ENCODE results near the gene PTPRJ. TPM values are rescaled to one million over a fixed set of nuclear protein-coding genes. Genes with fewer than 3 reads are reported as not detected.
A peak's percentile ranks its signal among the peaks of the same experiment; 100 is the strongest.

Gene PTPRJ
- total RNA-seq, 1 experiment from 2014 or later = 39.4 TPM

- no peak for DNase-seq (ENCODE audit: low read depth, low spot score)
- in situ Hi-C loops (cut with HindIII; ENCODE audit: low pct_unique_long_range_greater_than_20kb, low sequenced_read_pairs) = no loop called here
These were observed 83.9 kb downstream of the PTPRJ start for GRCh38 chr11:48064306-48064705.

GRCh38 chr11:48066881-48067800, 86.8 kb downstream of the PTPRJ start:
- no peak for DNase-seq (ENCODE audit: low read depth, low spot score)
- in situ Hi-C loops (cut with HindIII; ENCODE audit: low pct_unique_long_range_greater_than_20kb, low sequenced_read_pairs) = no loop called here

DNA sequence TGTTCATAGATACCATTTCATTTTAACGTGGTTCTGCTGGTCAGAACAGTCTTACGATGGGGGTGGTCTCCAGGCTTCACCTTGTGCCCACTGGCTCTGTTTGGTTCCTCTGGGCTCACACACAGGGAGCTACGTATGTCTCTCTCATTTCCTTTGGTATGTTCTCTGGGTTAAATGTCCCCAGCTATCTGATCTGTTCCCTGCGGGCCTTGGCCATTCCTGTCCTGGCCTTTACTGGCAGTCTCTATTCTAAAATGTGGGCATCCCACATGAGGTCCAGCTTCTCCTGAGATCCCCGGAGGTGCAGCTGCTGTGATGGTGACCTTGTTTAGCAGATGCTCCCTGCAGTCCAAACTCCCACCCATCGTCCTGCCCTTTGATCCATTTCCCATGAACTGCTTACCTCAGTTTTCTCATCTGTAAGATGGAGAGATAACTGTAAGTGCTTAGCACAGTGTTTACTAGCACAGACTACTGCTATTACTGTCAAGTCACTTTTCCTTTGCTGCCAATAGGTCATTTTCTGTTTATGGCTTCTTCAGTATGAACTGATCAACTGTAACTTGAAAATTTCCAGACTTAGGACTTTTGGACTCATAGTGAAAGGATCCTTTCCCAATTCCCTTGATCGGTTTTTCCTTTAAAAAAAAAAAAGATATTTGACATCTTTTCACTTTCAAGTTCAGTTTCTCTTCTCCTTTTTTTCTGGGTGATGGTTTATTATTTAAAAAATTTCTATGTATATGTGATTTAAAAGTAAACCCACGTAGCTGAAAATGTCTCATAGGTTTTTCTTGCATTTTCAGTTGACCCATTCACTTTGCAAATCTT, 92.9 kb downstream of the PTPRJ start:
- in situ Hi-C loops (cut with HindIII; ENCODE audit: low pct_unique_long_range_greater_than_20kb, low sequenced_read_pairs) = no loop called here

GRCh38 chr11:48074425-48075181, 94.2 kb downstream of the PTPRJ start:
- no peak for DNase-seq (ENCODE audit: low read depth, low spot score)
- in situ Hi-C loops (cut with HindIII; ENCODE audit: low pct_unique_long_range_greater_than_20kb, low sequenced_read_pairs) = no loop called here

More for the DNA sequence above, 92.9 kb downstream of the PTPRJ start:
- no peak for DNase-seq (ENCODE audit: low read depth, low spot score)

DNA sequence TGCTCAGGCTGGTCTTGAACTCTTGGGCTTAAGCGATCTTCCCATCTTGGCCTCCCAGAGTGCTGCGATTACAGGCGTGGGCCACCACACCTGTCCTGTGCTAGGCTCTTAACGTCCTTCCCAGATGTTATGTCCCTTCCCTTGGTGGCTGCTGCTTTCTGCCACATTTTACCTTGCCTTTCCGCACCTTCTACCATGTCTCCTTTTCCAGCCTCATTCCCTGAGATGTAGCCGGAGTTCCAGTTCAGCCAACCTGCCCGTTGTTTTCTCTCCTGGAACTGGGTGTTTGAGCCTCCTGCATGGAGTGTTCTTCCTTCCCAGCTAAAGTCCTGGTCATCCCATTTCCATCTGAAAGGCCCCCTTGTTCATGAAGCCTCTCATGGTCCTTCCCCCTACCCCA, 95.3 kb downstream of the PTPRJ start:
- in situ Hi-C loops (cut with HindIII; ENCODE audit: low pct_unique_long_range_greater_than_20kb, low sequenced_read_pairs) = no loop called here
- no peak for DNase-seq (ENCODE audit: low read depth, low spot score)

DNA sequence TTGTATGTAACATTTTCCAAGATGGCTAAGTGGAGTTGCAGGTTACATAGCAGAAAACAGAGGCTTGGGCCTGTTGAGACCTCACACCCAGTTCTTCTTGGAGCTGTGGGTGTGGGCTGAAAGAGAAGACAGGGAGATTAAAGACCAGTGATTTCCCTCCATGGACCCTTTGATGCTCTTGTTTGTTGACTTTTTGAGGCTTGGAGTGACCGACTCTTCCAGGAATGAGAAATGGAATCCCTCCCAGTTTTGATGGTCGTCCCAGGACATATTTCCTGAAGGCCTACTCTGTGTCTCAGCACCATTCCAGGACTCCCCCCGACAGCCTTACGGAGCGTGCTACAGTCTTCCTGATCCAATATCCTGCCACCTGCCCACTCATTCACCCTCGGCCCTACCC, 96.9 kb downstream of the PTPRJ start:
- DNase-seq (ENCODE audit: low read depth, low spot score) = no peak
- in situ Hi-C loops (cut with HindIII; ENCODE audit: low pct_unique_long_range_greater_than_20kb, low sequenced_read_pairs) = no loop called here

- no peak for DNase-seq (ENCODE audit: low read depth, low spot score)
- in situ Hi-C loops (cut with HindIII; ENCODE audit: low pct_unique_long_range_greater_than_20kb, low sequenced_read_pairs) = no loop called here
These were observed 98.3 kb downstream of the PTPRJ start for GRCh38 chr11:48078689-48079088.

GRCh38 chr11:48079596-48079995, 99.2 kb downstream of the PTPRJ start:
- DNase-seq (ENCODE audit: low read depth, low spot score) = no peak
- in situ Hi-C loops (cut with HindIII; ENCODE audit: low pct_unique_long_range_greater_than_20kb, low sequenced_read_pairs) = no loop called here

DNA sequence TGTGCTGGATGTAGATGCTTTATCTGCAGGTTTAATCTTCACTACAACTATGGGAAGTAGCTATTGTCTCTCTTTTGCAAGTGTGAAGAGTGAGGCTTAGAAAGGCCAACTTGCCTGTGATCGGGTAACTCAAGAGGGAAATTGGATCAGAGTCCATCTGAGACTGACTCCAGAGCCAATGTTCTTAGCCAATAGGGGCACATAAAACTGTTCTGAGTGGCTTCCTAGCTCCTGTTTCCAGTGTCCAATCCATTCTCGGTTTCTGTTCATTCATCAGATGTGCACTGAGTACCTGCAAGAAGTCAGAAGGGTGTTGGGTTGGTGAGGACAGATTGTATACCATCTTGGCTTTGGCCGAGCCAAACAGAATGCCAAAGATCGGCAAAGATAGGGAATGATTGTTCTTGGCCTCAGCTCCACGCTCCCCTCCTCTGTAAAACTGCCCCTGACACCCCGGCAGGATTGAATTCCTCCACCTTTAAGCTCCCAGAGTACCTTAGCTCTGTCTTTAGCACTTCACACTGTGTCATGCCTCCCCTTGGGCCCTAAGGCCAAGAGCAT, 100.0 kb downstream of the PTPRJ start:
- DNase-seq (ENCODE audit: low read depth, low spot score) = no peak
- in situ Hi-C loops (cut with HindIII; ENCODE audit: low pct_unique_long_range_greater_than_20kb, low sequenced_read_pairs) = no loop called here

DNA sequence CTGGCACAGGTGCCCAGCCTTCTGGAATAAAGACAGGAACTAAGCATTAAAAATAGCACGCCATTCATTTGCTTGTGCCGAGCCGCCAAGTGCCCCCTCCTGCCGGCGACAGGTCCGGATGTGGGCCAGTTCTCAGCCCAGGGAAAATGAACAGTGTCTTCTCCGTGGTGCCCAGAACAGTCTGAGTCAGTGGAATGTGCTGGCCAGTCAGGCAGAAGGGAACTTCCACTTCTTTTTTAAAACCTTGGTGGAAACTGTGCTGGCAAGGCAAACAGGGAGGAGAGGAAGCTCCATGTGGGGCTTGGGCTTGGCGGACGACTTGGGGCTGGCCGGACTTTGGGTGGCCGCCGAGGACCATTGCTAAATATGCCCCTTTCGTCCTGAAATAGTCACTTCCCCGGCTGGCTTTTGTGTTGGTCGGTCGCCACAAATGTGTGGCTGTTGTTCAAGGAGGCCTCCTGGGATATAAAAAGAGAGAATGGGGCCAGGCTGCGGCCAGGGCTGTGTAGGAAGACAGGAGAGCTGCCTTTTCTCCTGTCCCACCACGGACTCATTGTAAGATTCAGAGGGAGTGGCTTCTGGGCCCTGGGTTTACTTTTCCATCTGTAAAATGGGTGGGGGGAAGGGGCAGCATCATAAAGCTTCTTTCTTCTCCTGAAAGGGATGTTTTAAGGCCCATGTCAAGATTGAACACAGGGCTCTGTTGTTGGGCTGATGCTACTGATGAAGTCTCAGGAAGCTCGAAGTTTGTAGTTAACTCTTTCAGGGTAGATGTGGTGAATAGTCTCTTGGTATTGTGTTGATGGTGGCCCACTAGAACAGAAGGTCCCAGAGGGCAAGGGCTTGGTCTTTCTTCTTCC, 101.0 kb downstream of the PTPRJ start:
- in situ Hi-C loops (cut with HindIII; ENCODE audit: low pct_unique_long_range_greater_than_20kb, low sequenced_read_pairs) = no loop called here
- DNase-seq (ENCODE audit: low read depth, low spot score) = peak; percentile 98

DNA sequence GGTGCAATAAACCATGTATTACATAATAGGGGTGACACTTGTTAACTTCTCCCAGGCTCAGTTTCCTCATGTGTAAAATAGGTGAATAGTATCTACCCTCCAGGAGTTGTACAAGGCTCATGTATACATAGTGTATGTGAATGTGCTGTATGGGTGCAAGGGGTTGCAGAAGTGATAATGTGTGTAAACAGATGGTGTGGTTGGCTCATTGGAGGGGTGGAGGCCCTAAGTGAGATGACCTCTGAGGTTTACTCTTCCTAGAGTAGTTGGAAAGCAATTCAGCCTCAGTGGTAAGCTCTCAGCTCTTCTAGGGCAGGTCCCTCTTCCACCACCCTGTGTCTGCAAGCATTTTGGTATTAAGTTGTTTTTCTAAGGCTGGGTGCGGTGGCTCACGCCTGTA, 102.4 kb downstream of the PTPRJ start:
- no peak for DNase-seq (ENCODE audit: low read depth, low spot score)
- in situ Hi-C loops (cut with HindIII; ENCODE audit: low pct_unique_long_range_greater_than_20kb, low sequenced_read_pairs) = no loop called here

GRCh38 chr11:48083421-48083820, 103.1 kb downstream of the PTPRJ start:
- in situ Hi-C loops (cut with HindIII; ENCODE audit: low pct_unique_long_range_greater_than_20kb, low sequenced_read_pairs) = no loop called here
- no peak for DNase-seq (ENCODE audit: low read depth, low spot score)

DNA sequence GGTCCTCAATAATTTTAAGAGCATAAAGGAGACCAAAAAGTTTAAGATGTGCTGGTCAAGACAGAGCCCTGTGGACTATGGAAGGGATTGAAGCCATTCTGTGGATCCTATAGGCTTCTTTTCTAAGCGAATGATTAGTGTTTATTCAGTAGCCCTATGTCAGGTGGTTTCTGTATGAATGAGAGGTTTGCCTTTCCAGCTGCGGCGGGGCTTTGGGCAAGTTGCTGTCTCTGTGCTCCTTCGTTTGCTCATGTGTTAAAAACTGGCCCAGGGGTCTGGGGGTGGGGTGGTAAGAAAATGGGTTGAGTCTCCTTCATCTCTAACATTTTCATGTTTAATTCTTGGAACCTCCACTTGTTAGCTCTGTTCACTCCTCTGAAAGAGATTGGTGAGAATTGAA, 105.3 kb downstream of the PTPRJ start:
- DNase-seq (ENCODE audit: low read depth, low spot score) = no peak
- in situ Hi-C loops (cut with HindIII; ENCODE audit: low pct_unique_long_range_greater_than_20kb, low sequenced_read_pairs) = no loop called here

DNA sequence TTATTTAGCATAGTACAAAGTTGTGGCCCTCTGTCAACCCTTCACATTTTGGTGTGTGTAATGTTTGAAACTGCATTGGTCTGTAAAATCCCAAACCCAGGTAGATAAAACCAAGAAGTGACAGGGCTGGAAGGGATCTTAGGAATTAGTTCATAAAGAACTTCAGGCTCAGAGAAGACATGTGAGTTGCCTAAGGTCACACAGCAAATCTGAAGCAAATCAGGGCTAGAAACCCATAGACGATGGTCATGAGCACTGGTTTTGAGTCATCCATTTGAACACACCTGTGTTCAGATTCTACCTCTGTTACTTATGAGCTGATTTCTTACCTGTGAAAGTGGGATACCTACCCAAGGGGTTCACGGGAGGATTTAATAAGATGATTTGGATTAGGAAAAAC, 107.1 kb downstream of the PTPRJ start:
- in situ Hi-C loops (cut with HindIII; ENCODE audit: low pct_unique_long_range_greater_than_20kb, low sequenced_read_pairs) = no loop called here
- no peak for DNase-seq (ENCODE audit: low read depth, low spot score)

GRCh38 chr11:48087974-48088681, 107.8 kb downstream of the PTPRJ start:
- DNase-seq (ENCODE audit: low read depth, low spot score) = no peak
- in situ Hi-C loops (cut with HindIII; ENCODE audit: low pct_unique_long_range_greater_than_20kb, low sequenced_read_pairs) = no loop called here

- in situ Hi-C loops (cut with HindIII; ENCODE audit: low pct_unique_long_range_greater_than_20kb, low sequenced_read_pairs) = no loop called here
- no peak for DNase-seq (ENCODE audit: low read depth, low spot score)
These were observed 108.3 kb downstream of the PTPRJ start for GRCh38 chr11:48088682-48089050.

All from SK-MEL-5 (cell line).